Transverse colon (tissue), 4 donors: Measurements from ENCODE around the gene VWA5B1.
"Not testable (repeated sequence)": the region's sequence is repeated elsewhere in the genome, so short reads cannot be mapped to it uniquely, and the experiment has no call there.

Experiments
- CTCF ChIP-seq, 5 experiments: fragments of 200-600 bp in 3 of 5; fragments of 450-650 bp in 2 of 5; sonication (generic) in 3 of 5; IDR thresholded peaks; 1 replicate in 2 of 5; 2 replicates in 3 of 5; pipeline ENCODE4 v1.5.1; 2016 to 2017; ENCODE audit warnings: antibody characterized with exemption in 5 of 5, inconsistent platforms in 3 of 5, mild to moderate bottlenecking in 2 of 5, moderate library complexity in 1 of 5
- POLR2A ChIP-seq: fragments of 450-650 bp; IDR thresholded peaks from one replicate; pipeline ENCODE4 v1.6.1; 2016; ENCODE audit warnings: antibody characterized with exemption, mild to moderate bottlenecking, moderate library complexity
- POLR2AphosphoS5 ChIP-seq, 3 donors: sonication (generic); formaldehyde crosslinking; IDR thresholded peaks; one replicate each; pipeline ENCODE4 v1.6.1; 2016; ENCODE audit warnings: antibody characterized with exemption in 3 of 3

DNA sequence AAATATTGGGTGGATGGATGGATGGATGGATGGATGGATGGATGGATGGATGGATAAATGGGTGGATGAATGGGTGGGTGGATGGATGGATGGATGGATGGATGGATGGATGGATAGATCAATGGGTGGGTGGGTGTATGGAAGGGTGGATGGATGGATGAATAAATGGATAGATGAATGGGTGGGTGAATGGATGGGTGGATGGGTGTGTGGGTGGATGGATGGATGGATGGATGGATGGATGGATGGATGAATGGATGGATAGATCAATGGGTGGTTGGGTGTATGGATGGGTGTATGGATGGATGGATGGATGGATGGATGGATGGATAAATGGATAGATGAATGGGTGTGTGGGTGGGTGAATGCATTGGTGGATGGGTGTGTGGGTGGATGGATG, 17.0 kb upstream of the VWA5B1 start:
- not testable (repeated sequence) for TF ChIP-seq CTCF (IDR thresholded peaks at IDR 0.05); POLR2AphosphoS5 (IDR thresholded peaks at IDR 0.05); POLR2A
